Stimulated activated CD4-positive, alpha-beta T cell treated with anti-CD3 and anti-CD28 coated beads, Interleukin-4, amount 100 ng/mL, for 24 hours (primary cell): ENCODE data around the gene A1CF.
"Not testable (repeated sequence)": the region's sequence is repeated elsewhere in the genome, so short reads cannot be mapped to it uniquely, and the experiment has no call there.

ENCODE experiments used
- DNase-seq: peaks from one replicate; pipeline ENCODE4 v3.0.0-alpha.2; 2020

A1CF gene

GRCh38 chr10:50782017-50782416, 103.4 kb downstream of the A1CF start:
- not testable (repeated sequence) for DNase-seq

- DNase-seq = not testable (repeated sequence)
Measured at GRCh38 chr10:50780036-50780435, 105.4 kb downstream of the A1CF start.

- DNase-seq = not testable (repeated sequence)
Measured at GRCh38 chr10:50774868-50775267, 110.6 kb downstream of the A1CF start.

GRCh38 chr10:50772042-50772441, 113.4 kb downstream of the A1CF start:
- not testable (repeated sequence) for DNase-seq

- not testable (repeated sequence) for DNase-seq
Measured at GRCh38 chr10:50766774-50767513, 118.5 kb downstream of the A1CF start.
